HG03066 (cell line): ENCODE measurements around the gene SOD1.
"Not testable (repeated sequence)": the region's sequence is repeated elsewhere in the genome, so short reads cannot be mapped to it uniquely, and the experiment has no call there.

Experiments
- ATAC-seq: cut with Tn5 transposase; IDR thresholded peaks from one replicate; pipeline ENCODE4 v1.9.1; 2021; ENCODE audit warnings: low read depth; ENCODE audit not compliant: unreplicated experiment

The SOD1 gene

GRCh38 chr21:31654821-31655580 is 4.5 kb upstream of the SOD1 start:
- not testable (repeated sequence) for ATAC-seq

- no peak for ATAC-seq
Observed at GRCh38 chr21:31656199-31657095, 3.0 kb upstream of the SOD1 start.

- ATAC-seq, result no peak
Observed at GRCh38 chr21:31658053-31658452, 1.4 kb upstream of the SOD1 start.

- peak; percentile 18 for ATAC-seq
Observed at GRCh38 chr21:31659286-31659535, 282 bp upstream of the SOD1 start.

- ATAC-seq, result peak; percentile 46
Observed at GRCh38 chr21:31660259-31660565, 719 bp downstream of the SOD1 start.

GRCh38 chr21:31660591-31660990 is 1.1 kb downstream of the SOD1 start:
- no peak for ATAC-seq

GRCh38 chr21:31663584-31664249 is 4.2 kb downstream of the SOD1 start:
- ATAC-seq, result no peak

- no peak for ATAC-seq
Observed at GRCh38 chr21:31665397-31665796, 5.9 kb downstream of the SOD1 start.

GRCh38 chr21:31665869-31666268 is 6.4 kb downstream of the SOD1 start:
- not testable (repeated sequence) for ATAC-seq

GRCh38 chr21:31666445-31667010 is 7.0 kb downstream of the SOD1 start:
- no peak for ATAC-seq

GRCh38 chr21:31667132-31667531 is 7.6 kb downstream of the SOD1 start:
- no peak for ATAC-seq

- no peak for ATAC-seq
Observed at GRCh38 chr21:31667639-31668038, 8.1 kb downstream of the SOD1 start.

- no peak for ATAC-seq
Observed at GRCh38 chr21:31668651-31669491, 9.4 kb downstream of the SOD1 start.

- no peak for ATAC-seq
Observed at GRCh38 chr21:31670070-31670469, 10.6 kb downstream of the SOD1 start.

- ATAC-seq, result no peak
Observed at GRCh38 chr21:31671146-31671716, 11.7 kb downstream of the SOD1 start.

GRCh38 chr21:31671931-31672330 is 12.4 kb downstream of the SOD1 start:
- ATAC-seq, result no peak

GRCh38 chr21:31673321-31673912 is 13.9 kb downstream of the SOD1 start:
- no peak for ATAC-seq

GRCh38 chr21:31675318-31675717 is 15.8 kb downstream of the SOD1 start:
- ATAC-seq, result no peak

GRCh38 chr21:31675960-31676359 is 16.5 kb downstream of the SOD1 start:
- ATAC-seq, result no peak

GRCh38 chr21:31677047-31677446 is 17.6 kb downstream of the SOD1 start:
- no peak for ATAC-seq
